GM19239 (cell line): ENCODE measurements around the gene CHORDC1.
"Not testable (repeated sequence)": the region's sequence is repeated elsewhere in the genome, so short reads cannot be mapped to it uniquely, and the experiment has no call there.

Source experiments
- DNase-seq: peaks from one replicate; pipeline ENCODE4 v3.0.0; 2011; ENCODE audit warnings: low spot score; ENCODE audit not compliant: insufficient read length
- FAIRE-seq: peaks from 2 replicates; lab custom pipeline; 2011; peaks lifted over from hg19 to GRCh38; lab: Jason Lieb, UNC

CHORDC1 gene

GRCh38 chr11:90219438-90219837 lies 3.4 kb downstream of the CHORDC1 start:
- FAIRE-seq (no peak), DNase-seq (no peak)

GRCh38 chr11:90218606-90219005 lies 4.2 kb downstream of the CHORDC1 start:
- FAIRE-seq (no peak), DNase-seq (no peak)

GRCh38 chr11:90216611-90217010 lies 6.2 kb downstream of the CHORDC1 start:
- FAIRE-seq, result no peak
- DNase-seq, result no peak

GRCh38 chr11:90213322-90213721 lies 9.5 kb downstream of the CHORDC1 start:
- no peak for FAIRE-seq
- DNase-seq, result no peak

GRCh38 chr11:90208857-90209256 lies 14.0 kb downstream of the CHORDC1 start:
- DNase-seq (no peak), FAIRE-seq (no peak)

- FAIRE-seq, DNase-seq: not testable (repeated sequence)
Measured at GRCh38 chr11:90207992-90208391, 14.9 kb downstream of the CHORDC1 start.

GRCh38 chr11:90204832-90205646 lies 17.8 kb downstream of the CHORDC1 start:
- DNase-seq (no peak), FAIRE-seq (peak; percentile 78)

- FAIRE-seq (no peak), DNase-seq (no peak)
Measured at GRCh38 chr11:90204407-90204806, 18.4 kb downstream of the CHORDC1 start.

GRCh38 chr11:90202342-90202741 lies 20.5 kb downstream of the CHORDC1 start:
- FAIRE-seq (no peak), DNase-seq (no peak)

GRCh38 chr11:90197377-90197776 lies 25.5 kb downstream of the CHORDC1 start:
- FAIRE-seq, result no peak
- no peak for DNase-seq

- DNase-seq, result no peak
- FAIRE-seq, result no peak
Measured at GRCh38 chr11:90192869-90193582, 29.8 kb downstream of the CHORDC1 start.

GRCh38 chr11:90189011-90189410 lies 33.8 kb downstream of the CHORDC1 start:
- FAIRE-seq (no peak), DNase-seq (no peak)

- FAIRE-seq, result no peak
- DNase-seq, result no peak
Measured at GRCh38 chr11:90187839-90188238, 35.0 kb downstream of the CHORDC1 start.

GRCh38 chr11:90179923-90180322 lies 42.9 kb downstream of the CHORDC1 start:
- DNase-seq (no peak), FAIRE-seq (no peak)

GRCh38 chr11:90178751-90179150 lies 44.1 kb downstream of the CHORDC1 start:
- DNase-seq (no peak), FAIRE-seq (no peak)

GRCh38 chr11:90176069-90176468 lies 46.8 kb downstream of the CHORDC1 start:
- DNase-seq, result no peak
- FAIRE-seq, result no peak

GRCh38 chr11:90171359-90171758 lies 51.5 kb downstream of the CHORDC1 start:
- no peak for DNase-seq
- FAIRE-seq, result no peak

- FAIRE-seq (no peak), DNase-seq (no peak)
Measured at GRCh38 chr11:90168571-90168970, 54.3 kb downstream of the CHORDC1 start.

- not testable (repeated sequence) for DNase-seq, FAIRE-seq
Measured at GRCh38 chr11:90167704-90168103, 55.1 kb downstream of the CHORDC1 start.

- not testable (repeated sequence) for DNase-seq, FAIRE-seq
Measured at GRCh38 chr11:90166982-90167573, 55.8 kb downstream of the CHORDC1 start.
